Stromal cell of bone marrow (primary cell): Measurements from ENCODE around the gene LMO4.

ENCODE experiments used
- DNase-seq: peaks from one replicate; pipeline ENCODE4 v3.0.0-alpha.2; 2012; ENCODE audit warnings: low read depth

LMO4 gene

GRCh38 chr1:87327376-87328271 is 1.1 kb upstream of the LMO4 start:
- no peak for DNase-seq

GRCh38 chr1:87329051-87329525 is 408 bp downstream of the LMO4 start:
- no peak for DNase-seq

- no peak for DNase-seq
Observed at GRCh38 chr1:87329526-87330056, 911 bp downstream of the LMO4 start.

- no peak for DNase-seq
Observed at GRCh38 chr1:87330057-87330884, 1.6 kb downstream of the LMO4 start.

GRCh38 chr1:87330885-87331364 is 2.2 kb downstream of the LMO4 start:
- no peak for DNase-seq

- DNase-seq = no peak
Observed at GRCh38 chr1:87331365-87332241, 2.9 kb downstream of the LMO4 start.

- DNase-seq = no peak
Observed at GRCh38 chr1:87333692-87334347, 5.1 kb downstream of the LMO4 start.

GRCh38 chr1:87334351-87335174 is 5.9 kb downstream of the LMO4 start:
- DNase-seq = no peak

GRCh38 chr1:87335175-87335884 is 6.7 kb downstream of the LMO4 start:
- no peak for DNase-seq

- no peak for DNase-seq
Observed at GRCh38 chr1:87336623-87337067, 8.0 kb downstream of the LMO4 start.

- DNase-seq = no peak
Observed at GRCh38 chr1:87337606-87338005, 8.9 kb downstream of the LMO4 start.

- no peak for DNase-seq
Observed at GRCh38 chr1:87338566-87338965, 9.9 kb downstream of the LMO4 start.

GRCh38 chr1:87344231-87344630 is 15.6 kb downstream of the LMO4 start:
- DNase-seq = no peak

- DNase-seq = no peak
Observed at GRCh38 chr1:87346130-87346814, 17.6 kb downstream of the LMO4 start.

GRCh38 chr1:87348341-87349019 is 19.8 kb downstream of the LMO4 start:
- no peak for DNase-seq

GRCh38 chr1:87349036-87349435 is 20.4 kb downstream of the LMO4 start:
- no peak for DNase-seq

- no peak for DNase-seq
Observed at GRCh38 chr1:87355894-87356293, 27.2 kb downstream of the LMO4 start.

- DNase-seq = no peak
Observed at GRCh38 chr1:87356591-87356990, 27.9 kb downstream of the LMO4 start.
